HG03139 (cell line): ENCODE measurements around the gene MSRB2.

Experiments used
- ATAC-seq: cut with Tn5 transposase; IDR thresholded peaks from one replicate; pipeline ENCODE4 v1.9.1; 2021; ENCODE audit not compliant: unreplicated experiment

Gene MSRB2

DNA sequence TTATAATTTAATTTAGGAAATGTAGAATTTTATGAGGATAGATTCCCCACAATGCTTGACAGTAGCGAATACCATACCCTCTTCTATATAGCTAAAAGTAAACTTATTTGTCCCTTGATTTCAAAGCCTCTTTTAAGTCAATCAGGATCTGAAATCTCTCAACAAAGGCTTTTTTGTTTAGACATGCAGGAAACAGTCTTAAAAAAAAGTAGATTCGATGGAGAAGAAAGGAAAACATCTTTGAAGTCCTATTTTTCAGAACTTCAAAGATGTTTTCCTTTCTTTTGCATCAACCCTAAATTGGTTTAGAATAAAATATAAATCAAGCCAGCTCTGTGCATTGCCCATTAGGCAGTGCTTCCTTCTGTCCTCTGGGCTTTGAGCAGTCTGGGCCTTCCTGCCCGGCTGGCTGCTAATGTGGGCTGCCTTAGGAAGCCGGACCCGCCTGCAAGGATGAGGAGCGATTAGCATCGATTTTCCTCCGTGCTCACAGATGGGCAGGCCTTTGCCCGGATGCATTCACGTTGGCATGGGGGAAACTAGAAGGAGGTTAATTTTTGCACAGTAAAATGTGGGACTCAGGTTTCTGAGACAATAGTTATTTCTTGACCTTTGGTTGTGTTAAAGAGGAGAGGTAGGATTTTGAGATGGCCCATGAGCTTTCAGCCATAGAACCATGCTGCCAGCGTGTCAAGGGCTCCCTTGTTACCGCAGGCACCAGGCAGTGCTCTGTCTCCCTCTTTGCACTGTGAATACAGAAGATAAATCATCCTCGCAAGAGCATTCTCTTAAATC lies 15.5 kb downstream of the MSRB2 start:
- ATAC-seq: no peak

DNA sequence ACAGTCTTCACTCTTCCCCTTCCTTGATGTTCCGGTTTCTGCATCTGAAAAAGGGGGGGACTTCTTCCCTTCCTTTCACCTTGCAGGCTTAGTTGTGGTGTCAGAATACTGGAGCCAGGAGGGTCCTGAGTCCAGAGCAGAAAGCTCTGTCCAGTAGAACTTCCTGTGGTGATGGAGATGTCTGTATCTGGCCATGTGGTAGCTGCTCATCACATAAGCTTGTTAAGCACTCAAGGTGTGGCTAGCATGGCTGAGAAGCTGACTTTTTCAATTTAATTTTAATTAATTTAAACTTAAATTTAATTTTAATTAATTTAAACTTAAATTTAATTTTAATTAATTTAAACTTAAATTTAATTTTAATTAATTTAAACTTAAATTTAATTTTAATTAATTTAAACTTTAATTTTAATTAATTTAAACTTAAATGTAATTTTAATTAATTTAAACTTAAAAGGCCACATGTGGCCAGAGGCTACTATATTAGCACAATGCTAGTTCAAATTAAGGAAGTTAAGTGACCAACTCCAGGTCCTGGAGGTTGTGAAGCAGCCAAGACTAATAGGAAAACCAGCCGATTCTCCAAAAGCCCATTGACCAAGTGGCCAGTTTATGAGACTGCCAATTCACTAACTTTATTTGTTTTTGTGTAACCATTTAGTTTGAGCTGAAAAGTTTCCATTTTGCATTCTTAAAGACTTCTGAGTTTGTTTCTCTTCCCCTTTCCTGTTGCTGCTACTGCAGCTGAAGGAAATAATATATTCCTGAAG lies 16.3 kb downstream of the MSRB2 start:
- no peak for ATAC-seq

DNA sequence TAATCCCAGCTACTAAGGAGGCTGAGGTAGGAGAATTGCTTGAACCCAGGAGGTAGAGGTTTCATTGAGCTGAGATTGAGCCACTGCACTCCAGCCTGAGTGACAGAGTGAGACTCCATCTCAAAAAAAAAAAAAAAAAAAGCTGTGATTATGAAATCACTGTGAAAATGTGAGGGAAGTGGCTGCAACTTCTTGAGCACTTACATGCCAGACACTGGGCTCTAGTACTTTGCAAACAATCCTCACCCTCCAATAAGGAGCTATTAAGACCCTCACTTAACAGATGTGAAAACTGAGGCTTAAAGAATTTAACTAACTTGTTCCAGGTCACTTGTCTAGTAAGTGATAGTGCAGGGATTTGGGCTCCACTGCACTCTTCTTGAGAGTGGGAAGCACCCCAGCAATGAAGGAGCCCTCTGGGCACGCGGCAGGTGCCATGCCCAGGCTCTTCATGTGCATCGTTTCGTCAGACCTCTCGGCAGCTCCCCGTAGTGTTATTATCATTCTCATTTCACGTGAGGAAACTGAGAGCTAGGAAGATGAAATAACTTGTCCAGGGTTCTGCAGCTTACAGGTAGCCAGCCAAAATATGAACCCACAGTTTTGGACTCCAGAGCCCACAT lies 19.0 kb downstream of the MSRB2 start:
- no peak for ATAC-seq

DNA sequence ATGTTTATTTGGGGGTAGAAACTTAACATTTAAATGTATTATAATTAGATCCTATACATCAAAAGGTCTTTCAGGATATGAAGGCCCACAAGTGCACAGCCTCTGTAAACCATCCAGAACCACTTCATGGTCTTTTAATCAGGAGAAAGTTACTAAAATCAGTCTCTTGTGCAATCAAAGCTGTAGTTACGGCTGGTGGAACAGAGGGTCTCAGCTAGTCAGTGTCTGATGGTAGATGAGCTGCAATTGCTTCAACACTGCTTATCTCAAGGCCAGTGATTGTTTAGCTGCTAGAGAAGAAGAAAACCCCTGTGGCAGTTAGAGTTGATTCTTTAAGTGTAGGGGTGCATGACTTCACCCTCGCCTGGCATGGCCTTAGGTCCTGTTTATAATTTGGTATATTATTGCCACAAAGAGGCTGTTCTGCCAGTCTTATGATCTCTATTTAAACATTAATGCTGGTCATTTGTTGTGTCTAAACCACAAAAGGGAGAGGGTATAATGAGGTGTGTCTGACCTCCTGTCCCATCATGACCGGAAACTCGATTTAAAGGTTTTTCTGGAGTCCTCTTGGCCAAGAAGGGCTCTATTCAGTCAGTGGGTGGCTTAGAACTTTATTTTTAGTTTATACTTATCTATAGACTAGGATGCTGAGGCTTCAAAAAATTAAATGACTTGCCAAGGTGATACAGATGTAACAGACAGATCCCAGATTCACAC lies 21.3 kb downstream of the MSRB2 start:
- no peak for ATAC-seq

DNA sequence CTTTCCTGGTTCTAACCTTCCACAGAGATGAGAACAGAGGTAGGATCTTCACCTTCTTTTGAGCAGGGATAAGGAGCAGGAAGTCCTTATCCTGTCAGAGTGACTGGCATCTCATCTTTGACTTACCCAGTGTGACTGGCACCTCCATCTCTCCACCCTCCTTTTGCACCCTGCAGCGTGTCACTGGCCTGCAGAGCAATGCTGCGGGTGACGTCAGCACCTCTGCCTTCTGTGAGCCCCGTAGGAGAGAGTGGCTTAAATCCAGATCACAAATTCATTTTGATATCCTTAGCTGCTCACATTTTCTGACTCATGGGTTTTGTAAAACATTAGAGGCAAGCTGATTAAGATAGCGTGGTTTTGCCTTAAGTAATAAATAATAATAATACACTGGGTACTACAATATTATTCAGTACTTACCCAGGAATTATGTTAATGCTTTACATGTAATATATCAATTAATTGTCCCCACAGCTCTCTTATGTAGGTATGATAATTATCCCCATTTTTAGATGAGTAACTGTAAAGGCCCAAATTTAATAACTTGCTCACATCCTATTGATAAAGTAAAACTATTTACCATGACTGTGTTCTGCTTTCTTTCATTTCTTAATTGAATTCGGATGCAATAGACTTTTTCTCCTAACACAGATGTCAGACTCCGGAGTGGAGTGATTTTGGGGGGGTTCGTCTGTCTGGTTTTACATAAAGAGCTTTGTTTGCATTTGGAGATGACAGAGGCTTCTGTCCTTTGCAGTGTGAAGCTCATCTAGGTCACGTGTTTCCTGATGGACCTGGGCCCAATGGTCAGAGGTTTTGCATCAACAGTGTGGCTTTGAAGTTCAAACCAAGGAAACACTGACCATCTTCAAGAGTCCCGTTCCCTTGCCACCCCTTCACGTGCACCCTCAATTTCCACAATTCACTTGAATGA lies 24.9 kb downstream of the MSRB2 start:
- no peak for ATAC-seq

DNA sequence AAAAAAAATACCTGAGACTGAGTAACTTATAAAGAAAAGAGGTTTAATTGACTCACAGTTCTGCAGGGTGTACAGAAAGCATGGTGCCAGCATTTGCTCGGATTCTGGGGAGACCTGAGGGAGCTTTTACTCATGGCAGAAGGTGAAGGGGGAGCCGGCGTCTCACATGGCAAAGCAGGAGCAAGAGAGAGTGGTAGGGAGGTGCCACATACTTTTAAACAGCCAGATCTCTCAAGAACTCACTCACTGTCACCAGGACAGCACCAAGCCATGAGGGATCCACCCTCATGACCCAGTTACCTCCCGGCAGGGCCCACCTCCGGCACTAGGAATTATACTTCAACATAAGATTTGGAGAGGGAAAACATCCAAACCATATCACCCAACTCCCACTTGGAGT lies 25.8 kb downstream of the MSRB2 start:
- no peak for ATAC-seq

DNA sequence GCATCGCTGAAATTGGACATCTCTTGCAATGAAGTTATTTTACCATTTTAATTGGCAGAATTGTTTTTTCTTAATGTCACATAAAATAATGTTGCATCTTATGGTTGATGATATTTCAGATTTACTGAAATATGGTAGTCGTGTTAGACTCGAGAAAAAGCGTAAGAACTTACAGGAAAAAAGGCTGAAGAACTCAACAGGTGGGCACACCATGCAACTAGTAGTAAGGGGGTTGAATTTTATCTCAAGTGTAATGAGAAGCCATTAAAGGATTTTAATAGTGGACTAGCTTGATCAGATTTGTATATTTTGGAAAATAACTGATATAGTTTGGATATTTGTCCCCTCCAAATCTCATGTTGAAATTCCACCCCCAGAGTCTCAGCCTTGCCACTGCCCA lies 41.1 kb downstream of the MSRB2 start:
- ATAC-seq: no peak

DNA sequence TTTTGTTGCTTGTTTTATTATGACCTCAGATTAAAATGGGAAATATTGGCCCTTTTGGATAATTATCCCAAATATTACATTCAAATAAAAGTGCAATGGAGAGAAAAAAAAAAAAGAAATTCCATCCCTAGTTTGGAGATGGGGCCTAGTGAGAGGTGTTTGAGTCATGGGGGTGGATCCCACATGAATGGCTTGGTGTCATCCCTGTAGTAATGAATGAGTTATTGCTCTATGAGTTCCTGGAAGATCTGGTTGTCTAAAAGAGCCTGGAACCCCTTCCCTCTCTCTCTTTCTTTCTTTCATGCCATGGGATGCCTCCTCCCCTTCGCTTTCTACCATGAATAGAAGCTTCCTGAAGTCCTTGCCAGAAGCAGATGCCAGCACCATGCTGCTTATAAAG lies 44.3 kb downstream of the MSRB2 start:
- no peak for ATAC-seq

DNA sequence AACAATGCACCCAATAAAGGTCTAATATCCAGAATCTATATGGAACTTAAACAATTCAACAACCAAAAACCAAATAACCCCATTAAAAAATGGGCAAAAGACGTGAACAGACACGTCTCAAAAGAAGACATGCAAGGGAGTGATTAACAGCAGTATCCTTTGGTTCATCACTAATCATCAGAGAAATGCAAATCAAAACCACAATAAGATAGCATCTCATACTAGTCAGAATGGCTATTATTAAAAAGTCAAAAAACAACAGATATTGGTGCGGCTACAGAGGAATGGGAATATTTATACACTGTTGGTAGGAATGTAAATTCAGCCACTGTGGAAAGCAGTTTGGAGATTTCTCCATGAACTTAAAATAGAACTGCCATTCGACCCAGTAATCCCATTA lies 46.6 kb downstream of the MSRB2 start:
- ATAC-seq: no peak

DNA sequence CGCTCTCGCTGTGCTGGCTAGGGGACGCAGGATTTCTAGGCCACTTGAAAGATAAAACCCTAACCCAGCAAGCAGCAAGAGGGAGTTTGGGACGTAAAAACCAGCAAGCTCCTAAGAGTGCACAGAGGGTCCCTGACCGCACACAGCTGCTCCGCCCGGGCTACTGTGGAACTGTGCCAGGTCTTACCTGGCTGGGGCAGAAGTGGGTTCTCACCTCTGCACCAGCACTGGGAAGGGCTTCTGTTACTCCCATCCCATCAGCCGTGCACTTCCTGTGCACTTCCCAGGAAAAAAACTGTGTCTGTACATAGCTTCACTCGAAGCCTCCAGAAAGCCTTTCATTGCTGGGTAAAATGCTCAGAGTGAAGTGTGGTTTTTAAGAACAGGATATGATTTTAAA lies 50.9 kb downstream of the MSRB2 start:
- ATAC-seq: no peak

DNA sequence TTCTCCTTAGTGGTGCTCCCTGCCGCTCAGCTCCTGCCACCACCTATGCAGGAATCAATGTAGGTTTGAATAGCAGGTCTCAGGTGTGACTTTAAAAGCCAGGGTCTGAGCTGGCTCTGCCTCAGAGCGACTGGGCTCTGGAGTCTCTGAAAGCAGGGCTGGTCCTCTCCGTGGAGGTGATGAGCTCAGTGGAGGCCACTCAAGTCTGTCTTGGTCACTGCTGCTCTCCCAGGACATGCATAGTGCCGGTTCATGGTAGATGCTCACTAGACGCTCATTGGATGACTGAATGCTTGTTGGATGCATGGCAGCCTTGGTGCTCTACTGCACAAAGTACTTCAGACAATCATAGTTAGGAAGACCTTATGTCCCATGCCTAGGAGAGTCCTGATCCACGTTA lies 51.7 kb downstream of the MSRB2 start:
- no peak for ATAC-seq

DNA sequence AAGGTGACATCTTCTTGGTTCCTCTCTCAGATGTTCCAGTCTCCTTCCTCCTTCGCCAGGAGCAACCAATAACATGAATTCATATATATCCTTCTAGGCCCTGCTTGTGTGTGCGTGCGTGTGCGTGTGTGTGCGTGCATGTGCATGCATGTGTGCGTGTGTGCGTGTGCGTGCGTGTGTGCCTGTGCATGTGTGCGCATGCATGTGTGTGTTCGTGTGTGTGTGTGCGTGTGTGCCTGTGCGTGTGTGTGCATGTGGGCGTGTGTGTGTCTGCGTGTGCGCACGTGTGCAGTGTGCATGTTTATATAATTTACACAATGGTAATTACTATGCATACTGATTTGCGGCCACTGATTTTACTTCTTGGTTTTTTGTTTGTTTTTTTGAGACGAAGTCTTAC lies 52.8 kb downstream of the MSRB2 start:
- no peak for ATAC-seq

DNA sequence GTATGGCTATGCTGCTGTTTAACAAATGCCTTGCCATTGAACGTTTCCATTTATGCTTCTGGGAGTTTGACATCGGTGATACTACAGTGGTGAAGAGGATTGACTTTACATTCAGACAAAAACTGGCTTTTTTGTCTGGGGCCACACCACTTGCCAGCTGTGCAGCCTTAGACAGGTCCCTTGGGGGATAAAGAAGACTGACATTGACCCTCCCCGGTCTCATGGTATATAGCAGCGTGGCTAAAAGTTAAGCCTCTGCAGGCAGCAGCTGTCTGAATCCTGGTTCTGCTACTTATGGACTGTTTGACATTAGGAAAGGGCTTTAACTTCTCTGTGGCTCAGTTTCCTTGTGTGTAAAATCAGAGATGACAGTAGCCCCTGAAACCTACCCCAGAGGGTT lies 54.7 kb downstream of the MSRB2 start:
- no peak for ATAC-seq

DNA sequence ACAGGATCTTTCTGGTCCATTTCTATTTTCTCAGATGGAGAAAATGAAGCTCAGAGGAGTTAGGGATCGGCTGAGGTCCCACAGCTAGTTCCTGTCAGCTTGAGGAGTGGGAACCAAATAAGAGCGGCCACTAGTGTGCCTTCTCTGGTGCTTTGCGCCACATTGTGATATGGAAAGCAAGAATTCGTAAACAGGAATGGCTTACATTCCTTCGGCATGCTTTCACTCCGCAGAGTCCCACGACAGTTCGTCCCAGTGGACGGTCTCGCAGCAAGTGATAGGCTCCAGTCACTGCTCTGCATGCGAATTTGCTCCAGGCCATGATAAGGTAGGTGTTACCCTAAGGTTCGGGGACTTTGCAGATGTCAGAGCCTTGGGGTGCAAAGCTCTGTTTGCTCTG lies 55.2 kb downstream of the MSRB2 start:
- ATAC-seq: no peak

DNA sequence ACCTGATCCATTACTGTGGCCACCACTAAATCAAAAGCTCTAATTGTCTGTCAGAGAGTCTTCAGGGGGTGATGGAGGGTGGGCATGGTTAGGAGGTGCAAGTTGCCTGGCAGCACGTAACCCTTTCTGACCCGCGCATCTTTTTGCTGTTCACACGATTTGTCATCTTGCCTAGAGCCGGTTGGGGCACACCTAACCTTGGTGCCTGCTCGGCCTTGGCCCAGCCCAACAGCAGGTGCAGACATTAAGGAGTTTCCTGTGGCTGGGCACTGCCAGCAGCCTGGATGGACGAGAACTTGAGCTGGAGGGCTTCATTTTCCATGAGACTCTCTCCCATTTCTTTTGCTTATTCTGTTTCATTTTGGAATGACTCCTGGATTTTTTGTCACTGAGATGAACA lies 55.7 kb downstream of the MSRB2 start:
- ATAC-seq: no peak

DNA sequence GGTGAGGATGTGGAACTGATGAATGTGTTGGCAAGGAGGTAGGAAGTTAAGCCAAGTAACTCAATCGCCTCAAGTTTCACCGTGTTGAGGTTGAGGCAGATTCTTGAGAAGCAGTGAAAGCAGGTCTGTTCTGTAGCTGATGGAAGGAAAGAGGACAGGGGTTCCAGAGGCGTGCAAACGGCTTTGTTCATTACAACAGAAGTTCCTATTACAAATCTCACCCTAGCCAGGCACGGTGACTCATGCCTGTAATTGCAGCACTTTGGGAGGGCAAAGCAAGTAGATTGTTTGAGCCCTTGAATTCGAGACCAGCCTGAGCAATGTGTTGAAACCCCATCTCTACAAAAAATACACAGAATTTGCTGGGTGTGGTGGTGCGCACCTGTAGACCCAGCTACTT lies 59.8 kb downstream of the MSRB2 start:
- ATAC-seq: no peak

DNA sequence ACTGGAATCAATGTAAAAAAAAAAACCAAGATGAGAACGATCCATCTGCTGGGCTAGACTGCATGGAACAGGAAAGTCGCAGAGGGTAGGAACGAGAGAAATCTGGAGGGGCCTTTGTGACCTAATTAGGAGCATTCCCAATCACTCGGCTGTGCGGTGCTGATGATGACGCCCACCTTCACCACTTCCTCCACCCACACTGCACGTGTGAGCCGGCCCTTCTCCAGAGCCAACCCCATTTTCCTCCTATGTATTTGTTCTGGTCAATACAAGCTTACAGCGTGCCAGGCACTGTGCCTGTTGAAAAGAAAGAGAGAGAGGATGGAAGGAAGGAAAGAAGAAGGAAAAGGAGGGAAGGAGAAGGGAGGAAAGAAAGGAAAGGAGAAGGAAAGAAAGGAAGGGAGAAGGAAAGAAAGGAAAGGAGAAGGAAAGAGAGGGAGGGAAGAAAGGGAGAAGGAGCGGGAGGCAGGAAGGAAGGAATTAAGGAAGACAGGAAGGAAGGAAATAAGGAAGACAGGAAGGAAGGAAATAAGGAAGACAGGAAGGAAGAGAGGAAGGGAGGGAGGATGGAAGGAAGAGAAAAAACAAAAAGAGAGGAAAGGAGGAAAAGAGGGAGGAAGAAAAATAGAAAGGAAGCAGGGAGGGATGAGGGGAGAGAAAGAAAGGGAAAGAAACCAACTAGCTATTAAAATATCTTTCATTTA lies 61.2 kb downstream of the MSRB2 start:
- ATAC-seq: no peak

DNA sequence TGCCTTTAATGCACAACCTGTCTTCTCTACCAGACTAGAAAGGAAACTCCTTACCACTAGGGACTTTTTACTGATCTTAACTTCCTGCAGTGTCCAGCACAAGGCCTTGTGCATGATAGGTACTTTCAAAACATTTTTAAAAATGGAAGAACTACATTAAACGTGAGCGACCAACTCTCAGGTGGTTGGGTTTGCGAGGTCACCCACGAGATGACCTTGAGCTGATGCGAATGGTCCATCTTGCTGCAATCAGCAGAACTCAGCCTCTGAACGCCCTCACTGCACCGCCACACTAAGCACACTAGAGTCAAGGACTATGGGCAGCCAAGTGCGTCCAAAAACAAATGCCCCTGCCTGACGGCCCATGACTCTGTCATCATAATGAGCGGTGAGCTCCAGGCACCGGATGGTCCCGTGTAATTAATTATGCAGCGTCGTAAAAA lies 61.9 kb downstream of the MSRB2 start:
- ATAC-seq: no peak

DNA sequence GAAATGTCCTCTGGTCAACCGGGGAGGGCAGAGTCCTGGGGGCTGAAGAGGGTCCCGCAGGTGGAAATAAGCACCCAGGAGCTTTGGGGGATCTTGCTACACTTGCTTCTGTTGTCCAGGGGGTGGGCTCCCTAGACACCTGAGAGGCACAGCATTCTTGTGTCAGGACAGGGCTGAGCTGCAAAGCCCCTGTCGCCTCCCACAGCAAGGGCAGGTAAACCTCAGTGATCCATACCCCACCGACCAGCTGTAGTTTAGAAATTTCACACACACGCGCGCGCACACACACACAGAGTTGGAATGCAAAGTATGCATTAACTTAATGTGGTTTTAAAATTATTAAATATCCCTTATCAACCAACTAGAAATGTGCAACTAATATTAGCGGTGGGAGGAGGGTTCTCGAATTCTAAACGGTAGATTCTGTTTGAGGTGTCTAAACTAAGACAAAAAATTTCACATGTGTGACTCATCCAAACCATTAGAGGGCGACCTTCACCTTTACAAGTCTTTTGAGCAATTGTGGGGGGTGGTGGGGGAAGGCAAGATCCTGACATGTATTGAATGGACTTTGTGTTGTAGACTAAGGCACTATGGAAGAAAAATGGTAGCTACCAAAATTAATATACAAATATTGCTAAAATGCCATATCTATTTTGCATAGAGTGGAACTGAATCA lies 62.5 kb downstream of the MSRB2 start:
- ATAC-seq: no peak
